ENCODE data around the gene COG7.

COG7 gene

DNA sequence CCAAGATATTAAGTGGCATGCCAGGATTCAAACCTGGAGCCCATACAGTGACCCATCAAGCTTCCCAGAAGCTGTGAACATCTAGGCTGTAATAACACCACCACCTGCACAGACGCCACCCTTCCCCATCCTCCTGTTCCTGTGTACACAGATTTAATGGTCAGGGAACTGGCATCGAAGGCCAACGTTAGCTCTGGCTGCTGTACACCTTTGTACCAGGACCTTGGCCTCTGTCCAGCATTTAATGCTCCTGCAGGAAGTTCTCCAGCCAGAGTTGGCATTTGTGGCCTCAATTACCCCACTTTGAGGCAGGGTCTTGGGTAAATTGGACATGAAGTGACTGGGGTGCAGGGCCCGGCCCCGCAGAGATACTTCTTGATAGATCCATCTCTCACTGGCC, 101.6 kb downstream of the COG7 start:
- H3K9me3 Mint-ChIP-seq: no peaks in the 10 kb centered on the region
- ATAC-seq (no peak), DNase-seq (ENCODE audit: low spot score in 2 of 2) (no peak)
- no peak overlapping the region for H3K4me3 Mint-ChIP-seq
- no peaks in the 10 kb centered on the region for H3K4me1 Mint-ChIP-seq
- H3K36me3 Mint-ChIP-seq: no peaks in the 10 kb centered on the region
- H3K27ac Mint-ChIP-seq: no peak overlapping the region

GRCh38 chr16:23348579-23349469, 104.2 kb downstream of the COG7 start:
- H3K4me3 Mint-ChIP-seq: no peak overlapping the region
- no peak overlapping the region for H3K27ac Mint-ChIP-seq
- no peaks in the 10 kb centered on the region for H3K36me3 Mint-ChIP-seq
- ATAC-seq (no peak), DNase-seq (ENCODE audit: low spot score in 2 of 2) (no peak)
- H3K4me1 Mint-ChIP-seq: no peaks in the 10 kb centered on the region
- no peaks in the 10 kb centered on the region for H3K9me3 Mint-ChIP-seq

GRCh38 chr16:23345237-23345636, 107.8 kb downstream of the COG7 start:
- H3K36me3 Mint-ChIP-seq: no peaks in the 10 kb centered on the region
- DNase-seq (ENCODE audit: low spot score in 2 of 2) (no peak), ATAC-seq (no peak)
- no peak overlapping the region for H3K4me3 Mint-ChIP-seq
- no peaks in the 10 kb centered on the region for H3K9me3 Mint-ChIP-seq
- no peaks in the 10 kb centered on the region for H3K4me1 Mint-ChIP-seq
- H3K27ac Mint-ChIP-seq: no peak overlapping the region

DNA sequence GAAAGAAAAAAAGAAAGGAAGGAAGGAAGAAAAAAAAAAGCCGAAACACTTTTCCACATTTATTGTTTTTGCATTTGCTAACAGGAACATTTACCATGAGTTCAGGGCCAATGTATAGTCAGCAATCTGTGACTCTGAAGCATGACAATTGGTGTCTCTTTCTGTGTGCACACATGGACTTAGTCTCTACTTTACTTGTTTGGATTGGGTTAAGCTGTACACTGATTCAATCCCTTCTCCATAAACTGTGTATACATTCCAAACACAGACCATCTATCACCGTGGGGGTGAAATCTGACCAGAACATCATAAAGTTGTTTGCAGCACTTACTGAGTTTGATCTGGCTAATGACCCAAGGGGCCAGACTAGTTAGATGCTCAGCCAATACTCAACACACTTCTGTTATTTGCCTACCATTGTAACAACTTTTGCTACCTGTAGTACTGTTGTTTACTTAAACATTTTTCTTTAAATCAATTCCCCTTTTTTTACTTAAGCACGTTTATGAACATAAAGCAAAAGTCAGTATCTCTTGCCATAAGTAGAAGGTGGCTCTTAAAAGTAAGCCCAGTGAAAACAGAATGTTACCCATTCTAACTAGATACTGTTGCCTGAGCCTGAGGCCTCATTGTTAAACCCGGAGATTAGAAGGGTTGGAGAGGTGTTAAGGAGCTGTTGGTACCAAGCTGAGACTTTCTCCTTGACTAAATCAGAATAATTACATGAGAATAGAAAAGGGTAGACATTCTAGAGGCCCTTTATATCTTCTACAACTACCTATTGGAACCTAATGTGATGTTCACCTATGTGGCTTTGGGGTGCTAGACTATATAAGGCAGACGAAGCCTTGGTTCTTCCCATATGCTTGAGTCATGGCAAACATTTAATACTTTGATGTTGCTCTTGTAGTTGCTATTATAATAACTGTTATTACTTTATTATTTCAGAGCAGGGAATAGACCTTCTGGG, 109.1 kb downstream of the COG7 start:
- DNase-seq (ENCODE audit: low spot score in 2 of 2) (no peak), ATAC-seq (no peak)
- H3K4me3 Mint-ChIP-seq: no peak overlapping the region
- H3K4me1 Mint-ChIP-seq: no peaks in the 10 kb centered on the region
- no peaks in the 10 kb centered on the region for H3K36me3 Mint-ChIP-seq
- no peak overlapping the region for H3K27ac Mint-ChIP-seq
- no peaks in the 10 kb centered on the region for H3K9me3 Mint-ChIP-seq

DNA sequence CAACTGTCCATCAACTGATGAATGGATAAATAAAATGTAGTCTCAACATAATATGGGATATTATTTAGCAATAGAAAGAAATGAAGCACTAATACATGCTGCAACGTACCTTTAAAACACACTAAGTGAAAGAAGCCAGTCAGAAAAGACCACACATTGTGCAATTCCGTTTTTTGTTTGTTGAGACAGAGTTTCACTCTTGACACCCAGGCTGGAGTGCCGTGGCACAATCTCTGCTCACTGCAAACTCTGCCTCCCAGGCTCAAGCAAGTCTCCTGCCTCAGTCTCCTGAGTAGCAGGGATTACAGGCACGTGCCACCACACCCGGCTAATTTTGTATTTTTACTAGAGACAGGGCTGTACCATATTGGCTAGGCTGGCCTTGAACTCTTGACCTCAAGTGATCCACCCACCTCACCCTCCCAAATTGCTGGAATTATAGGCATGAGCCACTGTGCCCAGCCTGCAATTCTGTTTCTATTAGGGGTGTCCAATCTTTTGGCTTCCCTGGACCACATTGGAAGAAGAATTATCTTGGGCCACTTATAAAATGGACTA, 110.8 kb downstream of the COG7 start:
- ATAC-seq: no peak
- DNase-seq (ENCODE audit: low spot score in 2 of 2): no peak
- no peaks in the 10 kb centered on the region for H3K36me3 Mint-ChIP-seq
- H3K4me1 Mint-ChIP-seq: no peaks in the 10 kb centered on the region
- no peak overlapping the region for H3K27ac Mint-ChIP-seq
- H3K4me3 Mint-ChIP-seq: no peak overlapping the region
- H3K9me3 Mint-ChIP-seq: no peaks in the 10 kb centered on the region

DNA sequence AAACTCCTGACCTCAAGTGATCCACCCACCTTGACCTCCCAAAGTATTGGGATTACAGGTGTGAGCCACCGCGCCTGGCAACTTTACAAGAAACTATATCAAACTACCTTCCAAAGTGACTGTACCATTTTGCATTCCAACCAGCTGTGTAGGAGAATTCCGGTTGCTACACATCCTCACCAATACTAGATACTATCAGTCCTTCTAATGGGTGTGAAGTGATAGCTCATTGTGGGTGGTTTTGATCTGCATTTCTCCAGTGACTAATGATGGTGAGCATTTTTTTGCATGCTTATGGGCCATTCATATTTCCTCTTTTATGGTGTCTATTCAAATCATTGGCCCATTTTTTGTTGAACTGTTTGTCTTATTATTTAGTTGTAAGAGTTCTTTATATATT, 113.2 kb downstream of the COG7 start:
- no peaks in the 10 kb centered on the region for H3K4me1 Mint-ChIP-seq
- no peak overlapping the region for H3K4me3 Mint-ChIP-seq
- H3K36me3 Mint-ChIP-seq: no peaks in the 10 kb centered on the region
- H3K9me3 Mint-ChIP-seq: no peaks in the 10 kb centered on the region
- ATAC-seq (no peak), DNase-seq (ENCODE audit: low spot score in 2 of 2) (no peak)
- no peak overlapping the region for H3K27ac Mint-ChIP-seq

Measured in stimulated activated effector memory CD8-positive, alpha-beta T cell treated with anti-CD3 and anti-CD28 coated beads, Interleukin-12 subunit alpha, Interleukin-12 subunit beta, amount 100 ng/mL, for 72 hours (primary cell).